Measurements from ENCODE around the gene H1-8.

DNA sequence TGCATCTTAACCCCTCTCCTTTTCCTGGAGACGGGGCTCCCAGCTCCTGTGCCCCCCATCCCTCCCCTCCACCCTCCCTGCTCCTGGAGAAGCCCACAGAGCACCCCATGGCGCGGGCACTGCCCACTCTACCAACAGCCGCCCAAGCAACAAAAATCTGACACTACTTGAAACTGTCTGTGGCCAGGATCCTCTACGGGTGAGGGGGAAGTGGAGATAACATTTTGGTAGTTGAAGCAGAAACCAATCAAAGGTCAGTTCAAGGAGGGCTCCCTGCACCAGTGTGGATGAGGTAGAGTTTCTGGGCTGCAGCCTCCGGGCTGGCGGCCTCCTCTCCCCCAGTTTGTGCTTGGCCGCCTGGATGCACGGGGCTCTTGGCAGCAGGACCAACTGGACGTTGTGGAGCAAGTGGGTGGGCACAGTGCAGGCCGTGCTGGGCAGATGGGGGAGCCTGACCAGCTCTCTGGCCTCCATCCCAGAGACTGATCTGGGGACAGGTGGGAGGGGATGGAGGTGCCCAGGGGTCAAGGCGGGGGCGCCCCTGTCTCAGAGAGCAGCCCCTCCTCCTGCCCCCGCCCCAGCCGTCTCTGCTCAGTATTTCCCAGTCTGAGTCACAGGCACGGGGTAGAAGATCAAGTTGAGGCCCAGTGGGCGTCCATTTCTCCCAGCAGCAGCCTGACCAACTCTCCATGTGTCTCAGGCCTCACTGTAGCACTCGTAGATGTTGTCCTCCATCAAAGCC, 12.8 kb downstream of the H1-8 start:
- TF ChIP-seq, protein P1, sequence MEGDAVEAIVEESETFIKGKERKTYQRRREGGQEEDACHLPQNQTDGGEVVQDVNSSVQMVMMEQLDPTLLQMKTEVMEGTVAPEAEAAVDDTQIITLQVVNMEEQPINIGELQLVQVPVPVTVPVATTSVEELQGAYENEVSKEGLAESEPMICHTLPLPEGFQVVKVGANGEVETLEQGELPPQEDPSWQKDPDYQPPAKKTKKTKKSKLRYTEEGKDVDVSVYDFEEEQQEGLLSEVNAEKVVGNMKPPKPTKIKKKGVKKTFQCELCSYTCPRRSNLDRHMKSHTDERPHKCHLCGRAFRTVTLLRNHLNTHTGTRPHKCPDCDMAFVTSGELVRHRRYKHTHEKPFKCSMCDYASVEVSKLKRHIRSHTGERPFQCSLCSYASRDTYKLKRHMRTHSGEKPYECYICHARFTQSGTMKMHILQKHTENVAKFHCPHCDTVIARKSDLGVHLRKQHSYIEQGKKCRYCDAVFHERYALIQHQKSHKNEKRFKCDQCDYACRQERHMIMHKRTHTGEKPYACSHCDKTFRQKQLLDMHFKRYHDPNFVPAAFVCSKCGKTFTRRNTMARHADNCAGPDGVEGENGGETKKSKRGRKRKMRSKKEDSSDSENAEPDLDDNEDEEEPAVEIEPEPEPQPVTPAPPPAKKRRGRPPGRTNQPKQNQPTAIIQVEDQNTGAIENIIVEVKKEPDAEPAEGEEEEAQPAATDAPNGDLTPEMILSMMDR (IDR thresholded peaks at IDR 0.05), result no peak
- TF ChIP-seq POLR2A (IDR thresholded peaks at IDR 0.05), result no peak

All from tibial nerve (tissue), 3 donors.